IMR-90 (cell line): ENCODE results near the gene DPCD. TPM values are rescaled to one million over a fixed set of nuclear protein-coding genes. Genes with fewer than 3 reads are reported as not detected.

ENCODE experiments used
- ATAC-seq: fragments of 200-7000 bp; cut with Tn5 transposase; 2 replicates; pipeline ENCODE4 v1.9.1; 2020; ENCODE audit warnings: low read depth, mild to moderate bottlenecking, moderate library complexity
- BruUV-seq: library from RNA; stranded (reverse); fragments of 400-500 nt; replicated peaks from 2 replicates; lab custom pipeline; 2021; lab: Mats Ljungman, UMichigan
- CTCF ChIA-PET: fragments of 300-600 bp; formaldehyde crosslinking; extraction: SDS; loops from one replicate; lab custom pipeline; 2021; ENCODE audit warnings: antibody characterized with exemption; lab: Yijun Ruan, JAX
- POLR2A ChIA-PET: fragments of 300-600 bp; sonication (Branson Sonifier 250); formaldehyde crosslinking; loops from one replicate; lab custom pipeline; 2022; ENCODE audit warnings: antibody characterized with exemption; ENCODE audit not compliant: unreplicated experiment; lab: Charles Lee
- DNase-seq: peaks from one replicate; pipeline ENCODE4 v3.0.0; 2013
- H2AFZ ChIP-seq: replicated peaks from 2 replicates; pipeline ENCODE3; 2013; ENCODE audit warnings: low read length, mild to moderate bottlenecking; ENCODE audit not compliant: poor library complexity
- H2AK5ac ChIP-seq: 2 replicates; pipeline ENCODE4 v1.6.1; 2013; ENCODE audit warnings: low read depth, low read length, inconsistent platforms
- H2AK9ac ChIP-seq: replicated peaks from 2 replicates; pipeline ENCODE3; 2013; ENCODE audit warnings: mild to moderate bottlenecking, low read depth, low read length, moderate library complexity; ENCODE audit not compliant: poor library complexity
- H2BK120ac ChIP-seq: 2 replicates; pipeline ENCODE4 v1.6.1; 2013; ENCODE audit warnings: low read depth, low read length, inconsistent platforms
- H2BK15ac ChIP-seq: 3 replicates; pipeline ENCODE4 v1.6.1; 2013; ENCODE audit warnings: low read depth, low read length, inconsistent platforms
- H2BK20ac ChIP-seq: 2 replicates; pipeline ENCODE4 v1.6.1; 2013; ENCODE audit warnings: low read depth, mild to moderate bottlenecking, inconsistent platforms, low read length, moderate library complexity
- H2BK5ac ChIP-seq: 2 replicates; pipeline ENCODE4 v1.6.1; 2013; ENCODE audit warnings: mild to moderate bottlenecking, low read depth, low read length, inconsistent platforms; ENCODE audit not compliant: poor library complexity, severe bottlenecking
- H3K14ac ChIP-seq: replicated peaks from 2 replicates; pipeline ENCODE4 v1.6.1; 2013; ENCODE audit warnings: low read depth, low read length, inconsistent platforms
- H3K18ac ChIP-seq: 2 replicates; pipeline ENCODE4 v1.6.1; 2013; ENCODE audit warnings: low read depth, low read length, control low read depth
- H3K23ac ChIP-seq: 2 replicates; pipeline ENCODE4 v1.6.1; 2013; ENCODE audit warnings: low read depth, low read length, inconsistent platforms
- H3K27ac ChIP-seq: 2 replicates; pipeline ENCODE4 v1.5.1; 2013; ENCODE audit warnings: mild to moderate bottlenecking, control low read depth, low read length; ENCODE audit not compliant: insufficient read depth
- H3K27me3 ChIP-seq: 2 replicates; pipeline ENCODE4 v1.6.1; 2013; ENCODE audit warnings: low read length; ENCODE audit not compliant: control insufficient read depth, insufficient read depth
- H3K36me3 ChIP-seq: 2 replicates; pipeline ENCODE4 v1.6.1; 2013; ENCODE audit warnings: low read length, mixed read lengths; ENCODE audit not compliant: control insufficient read depth, insufficient read depth
- H3K4ac ChIP-seq: 2 replicates; pipeline ENCODE4 v1.6.1; 2013; ENCODE audit warnings: low read depth, low read length, inconsistent platforms
- H3K4me1 ChIP-seq: 2 replicates; pipeline ENCODE4 v1.6.1; 2013; ENCODE audit warnings: low read length, mixed read lengths; ENCODE audit not compliant: control insufficient read depth, insufficient read depth
- H3K4me2 ChIP-seq: 2 replicates; pipeline ENCODE4 v1.6.1; 2013; ENCODE audit warnings: low read depth, mild to moderate bottlenecking, control low read depth, low read length, moderate library complexity
- H3K4me3 ChIP-seq: 2 replicates; pipeline ENCODE4 v1.5.1; 2013; ENCODE audit warnings: low read depth, mild to moderate bottlenecking, control low read depth, low read length, moderate library complexity; ENCODE audit not compliant: insufficient read depth
- H3K56ac ChIP-seq: 2 replicates; pipeline ENCODE4 v1.6.1; 2013; ENCODE audit warnings: low read length, inconsistent platforms; ENCODE audit not compliant: insufficient read depth; ENCODE audit errors: extremely low read depth
- H3K79me1 ChIP-seq, 2 experiments: 2 replicates each; pipeline ENCODE4 v1.6.1; 2013; ENCODE audit warnings: low read length in 2 of 2, inconsistent platforms in 1 of 2, low read depth in 1 of 2
- H3K9ac ChIP-seq: 2 replicates; pipeline ENCODE4 v1.6.1; 2013; ENCODE audit warnings: low read depth, low read length, control low read depth
- H3K9me1 ChIP-seq: 2 replicates; pipeline ENCODE4 v1.6.1; 2013; ENCODE audit warnings: low read length, inconsistent platforms; ENCODE audit not compliant: insufficient read depth
- H3K9me3 ChIP-seq: 2 replicates; pipeline ENCODE4 v1.6.1; 2013; ENCODE audit warnings: low read length; ENCODE audit not compliant: control insufficient read depth, insufficient read depth
- H4K20me1 ChIP-seq: 2 replicates; pipeline ENCODE4 v1.6.1; 2013; ENCODE audit warnings: low read length, inconsistent platforms; ENCODE audit not compliant: insufficient read depth
- H4K5ac ChIP-seq: 2 replicates; pipeline ENCODE4 v1.6.1; 2013; ENCODE audit warnings: mild to moderate bottlenecking, low read depth, low read length, control low read depth
- H4K8ac ChIP-seq, 2 experiments: 2 replicates each; pipeline ENCODE4 v1.6.1; 2013; ENCODE audit warnings: low read depth in 2 of 2, low read length in 2 of 2, control low read depth in 1 of 2, inconsistent platforms in 1 of 2
- H4K91ac ChIP-seq: 2 replicates; pipeline ENCODE4 v1.6.1; 2013; ENCODE audit warnings: low read depth, low read length, inconsistent platforms; ENCODE audit not compliant: insufficient read depth
- BHLHE40 ChIP-seq: fragments of 150-350 bp; IDR thresholded peaks from 2 replicates; pipeline ENCODE4 v1.6.1; 2016; ENCODE audit warnings: mild to moderate bottlenecking, low read depth, low read length
- CEBPB ChIP-seq: IDR thresholded peaks from 2 replicates; pipeline ENCODE4 v1.6.1; 2012; ENCODE audit warnings: low read depth, low read length, improper control_type of control experiment
- CHD1 ChIP-seq: IDR thresholded peaks from 2 replicates; pipeline ENCODE4 v1.6.1; 2012; ENCODE audit warnings: low read depth, low read length, improper control_type of control experiment
- FOS ChIP-seq: fragments of 150-350 bp; IDR thresholded peaks from 2 replicates; pipeline ENCODE4 v1.6.1; 2016; ENCODE audit warnings: low read depth, low read length
- MAFK ChIP-seq: IDR thresholded peaks from 2 replicates; pipeline ENCODE4 v1.6.1; 2012; ENCODE audit warnings: low read depth, low read length, improper control_type of control experiment
- MAZ ChIP-seq: IDR thresholded peaks from 2 replicates; pipeline ENCODE4 v1.6.1; 2012; ENCODE audit warnings: low read depth, mild to moderate bottlenecking, low read length, improper control_type of control experiment, moderate library complexity, borderline replicate concordance
- MXI1 ChIP-seq: IDR thresholded peaks from 2 replicates; pipeline ENCODE4 v1.6.1; 2012; ENCODE audit warnings: low read depth, mild to moderate bottlenecking, low read length, moderate library complexity, borderline replicate concordance
- NFE2L2 ChIP-seq: fragments of 150-350 bp; IDR thresholded peaks from 2 replicates; pipeline ENCODE4 v1.6.1; 2016; ENCODE audit warnings: low read depth, mild to moderate bottlenecking, low read length
- POLR2A ChIP-seq: IDR thresholded peaks from 2 replicates; pipeline ENCODE4 v1.6.1; 2012; ENCODE audit warnings: mild to moderate bottlenecking, low read depth, low read length
- RAD21 ChIP-seq: IDR thresholded peaks from 2 replicates; pipeline ENCODE4 v1.6.1; 2012; ENCODE audit warnings: low read length, improper control_type of control experiment
- RCOR1 ChIP-seq: IDR thresholded peaks from 2 replicates; pipeline ENCODE4 v1.6.1; 2012; ENCODE audit warnings: mild to moderate bottlenecking, low read length, improper control_type of control experiment; ENCODE audit not compliant: insufficient replicate concordance
- RFX5 ChIP-seq: IDR thresholded peaks from 2 replicates; pipeline ENCODE4 v1.8.0; 2012; ENCODE audit warnings: low read depth, mild to moderate bottlenecking, low read length, moderate library complexity
- SMC3 ChIP-seq: fragments of 150-350 bp; IDR thresholded peaks from 2 replicates; pipeline ENCODE4 v1.6.1; 2016; ENCODE audit warnings: low read depth, mild to moderate bottlenecking, antibody characterized with exemption, low read length, moderate library complexity
- WGBS, 2 experiments: methylation state at CpG; one replicate each; pipeline versions ENCODE4 v1.1.5 to v1.1.7; 2013; ENCODE audit warnings: missing lambda C conversion rate in 2 of 2; ENCODE audit not compliant: insufficient read length in 1 of 2; ENCODE audit errors: extremely low coverage in 2 of 2; 5-methylcytosine and 5-hydroxymethylcytosine counted together
- dilution Hi-C: fragments of 300-500 bp; cut with HindIII; formaldehyde crosslinking; loops from one replicate; pipeline ENCODE4 v1.14.3; 2018; ENCODE audit warnings: low sequenced_read_pairs; ENCODE audit not compliant: unreplicated experiment
- in situ Hi-C: fragments of 300-500 bp; cut with MboI; formaldehyde crosslinking; loops from 3 replicates; pipeline ENCODE4 v1.14.3; 2019; ENCODE audit warnings: low sequenced_read_pairs, inconsistent platforms, mixed read lengths
- intact Hi-C: fragments of 100-400 bp; cut with micrococcal nuclease; formaldehyde crosslinking; loops from 2 replicates; pipeline ENCODE4 v1.10.0; 2022
- polyA plus RNA-seq, 3 experiments: library from polyadenylated mRNA; depleted of rRNA; stranded (reverse); fragments of >200 nt; gene quantifications; 2 replicates each; pipeline ENCODE4 v1.2.3, GENCODE V29; 2012; ENCODE audit warnings: low replicate concordance in 1 of 3
- total RNA-seq: library from RNA; depleted of rRNA; stranded (reverse); fragments of >200 nt; gene quantifications from 2 replicates; pipeline ENCODE4 v1.2.3, GENCODE V29; 2012
- TF ChIP-seq, protein P1 (sequence below): conservative IDR thresholded peaks from 2 replicates; pipeline ENCODE4 v1.5.1; 2012; ENCODE audit warnings: mild to moderate bottlenecking, low read depth, low read length, improper control_type of control experiment
- TF ChIP-seq, protein P2 (sequence below): fragments of 150-350 bp; IDR thresholded peaks from 2 replicates; pipeline ENCODE4 v1.6.1; 2016; ENCODE audit warnings: low read depth, mild to moderate bottlenecking, low read length, moderate library complexity, borderline replicate concordance
- TF ChIP-seq, protein P3 (sequence below): fragments of 150-350 bp; IDR thresholded peaks from 2 replicates; pipeline ENCODE4 v1.6.1; 2017; ENCODE audit warnings: mild to moderate bottlenecking, antibody characterized with exemption, low read length, low read depth

Gene DPCD
- total and polyA plus RNA-seq, 2 of the 4 experiments (the other 2 are of a cell fraction), result 59.1 to 73.7 TPM

DNA sequence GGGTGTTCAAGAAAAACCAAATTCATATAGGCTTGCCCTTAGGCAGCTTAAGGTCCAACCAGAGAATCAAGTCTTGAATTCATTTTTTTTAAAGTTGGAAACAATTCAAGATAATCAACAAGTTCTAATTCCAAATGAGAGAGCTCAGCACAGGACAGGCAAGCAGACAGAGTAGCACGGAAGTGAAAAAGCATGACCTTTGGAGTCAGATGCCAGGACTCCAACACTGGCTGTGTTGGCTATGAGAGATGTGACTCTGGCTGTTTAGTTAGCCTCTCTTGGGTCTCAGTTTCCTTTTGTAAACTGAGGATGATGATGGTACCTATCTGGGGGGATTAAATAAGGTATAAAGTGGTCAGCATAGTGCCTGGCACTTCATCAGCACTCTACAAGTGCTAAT is 57.5 kb downstream of the DPCD start:
- TF ChIP-seq NFE2L2, result no peak
- no peak for TF ChIP-seq POLR2A
- no peak for TF ChIP-seq MAZ
- no peak for TF ChIP-seq SMC3
- no peak for TF ChIP-seq BHLHE40
- TF ChIP-seq, protein P1, sequence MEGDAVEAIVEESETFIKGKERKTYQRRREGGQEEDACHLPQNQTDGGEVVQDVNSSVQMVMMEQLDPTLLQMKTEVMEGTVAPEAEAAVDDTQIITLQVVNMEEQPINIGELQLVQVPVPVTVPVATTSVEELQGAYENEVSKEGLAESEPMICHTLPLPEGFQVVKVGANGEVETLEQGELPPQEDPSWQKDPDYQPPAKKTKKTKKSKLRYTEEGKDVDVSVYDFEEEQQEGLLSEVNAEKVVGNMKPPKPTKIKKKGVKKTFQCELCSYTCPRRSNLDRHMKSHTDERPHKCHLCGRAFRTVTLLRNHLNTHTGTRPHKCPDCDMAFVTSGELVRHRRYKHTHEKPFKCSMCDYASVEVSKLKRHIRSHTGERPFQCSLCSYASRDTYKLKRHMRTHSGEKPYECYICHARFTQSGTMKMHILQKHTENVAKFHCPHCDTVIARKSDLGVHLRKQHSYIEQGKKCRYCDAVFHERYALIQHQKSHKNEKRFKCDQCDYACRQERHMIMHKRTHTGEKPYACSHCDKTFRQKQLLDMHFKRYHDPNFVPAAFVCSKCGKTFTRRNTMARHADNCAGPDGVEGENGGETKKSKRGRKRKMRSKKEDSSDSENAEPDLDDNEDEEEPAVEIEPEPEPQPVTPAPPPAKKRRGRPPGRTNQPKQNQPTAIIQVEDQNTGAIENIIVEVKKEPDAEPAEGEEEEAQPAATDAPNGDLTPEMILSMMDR, result no peak
- no peak for TF ChIP-seq CHD1
- no peak for TF ChIP-seq MXI1
- no peak for TF ChIP-seq MAFK
- TF ChIP-seq RFX5, result no peak
- TF ChIP-seq, protein P2, sequence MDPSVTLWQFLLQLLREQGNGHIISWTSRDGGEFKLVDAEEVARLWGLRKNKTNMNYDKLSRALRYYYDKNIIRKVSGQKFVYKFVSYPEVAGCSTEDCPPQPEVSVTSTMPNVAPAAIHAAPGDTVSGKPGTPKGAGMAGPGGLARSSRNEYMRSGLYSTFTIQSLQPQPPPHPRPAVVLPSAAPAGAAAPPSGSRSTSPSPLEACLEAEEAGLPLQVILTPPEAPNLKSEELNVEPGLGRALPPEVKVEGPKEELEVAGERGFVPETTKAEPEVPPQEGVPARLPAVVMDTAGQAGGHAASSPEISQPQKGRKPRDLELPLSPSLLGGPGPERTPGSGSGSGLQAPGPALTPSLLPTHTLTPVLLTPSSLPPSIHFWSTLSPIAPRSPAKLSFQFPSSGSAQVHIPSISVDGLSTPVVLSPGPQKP, result no peak
- TF ChIP-seq RAD21, result no peak
- no peak for TF ChIP-seq CEBPB
- TF ChIP-seq, protein P3, sequence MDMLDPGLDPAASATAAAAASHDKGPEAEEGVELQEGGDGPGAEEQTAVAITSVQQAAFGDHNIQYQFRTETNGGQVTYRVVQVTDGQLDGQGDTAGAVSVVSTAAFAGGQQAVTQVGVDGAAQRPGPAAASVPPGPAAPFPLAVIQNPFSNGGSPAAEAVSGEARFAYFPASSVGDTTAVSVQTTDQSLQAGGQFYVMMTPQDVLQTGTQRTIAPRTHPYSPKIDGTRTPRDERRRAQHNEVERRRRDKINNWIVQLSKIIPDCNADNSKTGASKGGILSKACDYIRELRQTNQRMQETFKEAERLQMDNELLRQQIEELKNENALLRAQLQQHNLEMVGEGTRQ, result no peak
- no peak for TF ChIP-seq RCOR1
- TF ChIP-seq FOS, result no peak
- no CpG with 5 or more reads among the region's 1 CpG for WGBS, 2 experiments
- BruUV-seq, result no TSS peak
- Histone ChIP-seq H3K27me3 (no peaks in the 10 kb centered on the region), H2AK9ac (no peak overlapping the region), H3K36me3 (peaks cover 10% of the 10 kb centered on the region; the same call in 1 of the 2 replicates), H3K4ac (no peak overlapping the region), H3K9me3 (no peaks in the 10 kb centered on the region), H2BK20ac (no peak overlapping the region), H4K20me1 (no peaks in the 10 kb centered on the region; the same call in none of the 2 replicates), H3K14ac (no peak overlapping the region), H2AFZ (no peak overlapping the region), H4K91ac (no peak overlapping the region), H3K9ac (no peak overlapping the region), H3K4me3 (no peak overlapping the region), H3K23ac (no peak overlapping the region), H2BK120ac (no peak overlapping the region), H3K56ac (no peak overlapping the region), H3K27ac (no peak overlapping the region), H3K9me1 (peaks cover 8% of the 10 kb centered on the region; the same call in 1 of the 2 replicates), H3K4me1 (no peaks in the 10 kb centered on the region), H2AK5ac (no peak overlapping the region), H4K8ac (no peak overlapping the region), H2BK5ac (no peak overlapping the region), H2BK15ac (no peak overlapping the region), H3K18ac (no peak overlapping the region), H3K79me1 (no peaks in the 10 kb centered on the region), H4K5ac (no peak overlapping the region), H3K4me2 (no peak overlapping the region)
- no peak for DNase-seq
- dilution Hi-C loops (no loop called here), in situ Hi-C loops (no loop called here), intact Hi-C loops (no loop called here)
- CTCF ChIA-PET, result no interaction called here
- POLR2A ChIA-PET, result no interaction called here
- no peak for ATAC-seq
